Glomerular visceral epithelial cell (primary cell): ENCODE data around the gene CACNB2.

ENCODE experiments used
- DNase-seq: peaks from one replicate; pipeline ENCODE4 v3.0.0-alpha.2; 2016; ENCODE audit errors: extremely low spot score

CACNB2 gene

DNA sequence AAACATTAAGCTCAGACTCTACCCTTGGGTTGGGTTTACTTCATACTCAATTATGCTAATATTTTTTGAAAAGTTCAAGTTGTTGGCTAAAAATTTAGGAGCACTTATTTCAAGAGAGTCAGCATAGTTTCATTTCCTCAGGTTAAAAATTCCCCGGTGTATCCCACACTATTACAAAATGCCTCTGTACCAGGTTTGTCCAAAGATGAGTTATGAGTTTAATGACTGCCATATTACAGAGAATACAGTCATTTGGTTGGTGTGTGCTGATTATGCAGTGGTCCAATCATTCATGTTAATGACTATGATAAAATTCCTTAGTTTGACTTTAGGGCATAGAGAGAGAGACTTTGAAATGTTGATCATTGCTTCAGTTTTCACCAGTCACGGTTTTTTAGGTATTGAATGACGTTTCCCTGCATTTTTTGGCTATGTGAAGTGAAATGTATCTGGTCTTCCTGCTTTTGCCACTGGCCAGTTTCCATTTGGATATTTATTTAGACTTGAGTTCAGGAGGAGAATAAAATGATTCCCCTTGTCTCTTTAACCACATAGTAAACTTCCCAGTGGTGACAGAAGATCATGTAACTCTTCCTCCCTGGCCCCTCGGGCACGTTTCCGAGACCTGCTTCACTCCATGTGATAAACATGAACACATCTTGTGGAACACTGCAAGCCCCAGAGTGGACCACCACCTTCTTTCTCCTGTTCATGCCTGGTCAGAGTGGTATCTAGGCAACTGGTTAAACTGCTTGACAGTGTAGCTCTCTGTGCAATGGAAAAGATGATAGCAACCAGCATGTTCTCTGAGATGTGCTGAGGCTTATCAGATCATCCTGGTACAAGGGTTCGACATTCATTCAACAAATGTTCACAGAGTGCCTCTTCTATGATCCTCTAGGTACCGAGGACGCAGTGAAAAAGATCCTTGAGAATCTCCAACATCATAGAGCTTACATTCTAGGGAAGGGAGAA lies 153.6 kb downstream of the CACNB2 start:
- DNase-seq, result no peak

GRCh38 chr10:18294633-18295032 lies 154.4 kb downstream of the CACNB2 start:
- DNase-seq, result no peak

GRCh38 chr10:18297659-18298058 lies 157.4 kb downstream of the CACNB2 start:
- DNase-seq, result no peak

GRCh38 chr10:18298256-18298655 lies 158.0 kb downstream of the CACNB2 start:
- DNase-seq, result no peak

GRCh38 chr10:18303851-18304801 lies 163.9 kb downstream of the CACNB2 start:
- no peak for DNase-seq

DNA sequence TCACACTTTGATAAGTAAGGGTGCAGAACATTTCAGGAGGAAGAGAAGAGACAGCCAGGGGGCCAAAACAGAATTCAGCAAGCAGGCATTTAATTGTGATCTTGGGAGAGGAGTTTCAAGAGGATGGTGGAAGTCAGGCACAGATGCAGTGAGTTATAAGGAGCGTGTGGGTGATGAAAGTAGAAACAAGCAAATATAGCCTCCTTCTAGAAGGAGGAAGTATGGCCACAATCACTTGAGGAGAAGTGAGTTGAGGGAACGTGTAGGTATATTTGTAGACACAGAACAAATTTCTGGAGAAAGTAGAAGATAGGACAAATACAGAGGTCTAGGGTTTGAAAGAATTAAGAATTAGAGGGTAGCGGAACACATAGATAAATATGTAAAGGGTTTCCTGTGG lies 165.8 kb downstream of the CACNB2 start:
- DNase-seq, result no peak

GRCh38 chr10:18308600-18308999 lies 168.4 kb downstream of the CACNB2 start:
- DNase-seq, result no peak

DNA sequence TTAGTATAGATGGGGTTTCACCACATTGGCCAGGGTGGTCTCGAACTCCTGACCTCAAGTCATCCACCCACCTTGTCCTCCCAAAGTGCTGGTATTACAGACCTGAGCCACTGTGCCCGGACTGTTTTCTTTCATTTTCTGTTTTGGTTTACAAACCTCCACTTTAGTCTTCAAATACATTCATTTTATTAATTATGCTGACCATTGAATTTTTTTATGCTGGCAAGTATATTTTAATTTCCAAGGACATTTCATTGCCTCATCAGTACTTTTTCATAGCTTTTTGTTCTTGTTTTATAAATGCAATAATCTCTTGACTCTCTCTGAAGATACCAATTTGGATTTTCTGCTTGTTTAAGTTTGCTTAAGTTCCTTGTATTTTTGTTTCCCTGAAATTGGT lies 170.5 kb downstream of the CACNB2 start:
- no peak for DNase-seq

GRCh38 chr10:18312374-18313139 lies 172.3 kb downstream of the CACNB2 start:
- peak; percentile 5 for DNase-seq

- no peak for DNase-seq
Measured at GRCh38 chr10:18313140-18313530, 172.9 kb downstream of the CACNB2 start.

GRCh38 chr10:18313626-18314025 lies 173.4 kb downstream of the CACNB2 start:
- no peak for DNase-seq

DNA sequence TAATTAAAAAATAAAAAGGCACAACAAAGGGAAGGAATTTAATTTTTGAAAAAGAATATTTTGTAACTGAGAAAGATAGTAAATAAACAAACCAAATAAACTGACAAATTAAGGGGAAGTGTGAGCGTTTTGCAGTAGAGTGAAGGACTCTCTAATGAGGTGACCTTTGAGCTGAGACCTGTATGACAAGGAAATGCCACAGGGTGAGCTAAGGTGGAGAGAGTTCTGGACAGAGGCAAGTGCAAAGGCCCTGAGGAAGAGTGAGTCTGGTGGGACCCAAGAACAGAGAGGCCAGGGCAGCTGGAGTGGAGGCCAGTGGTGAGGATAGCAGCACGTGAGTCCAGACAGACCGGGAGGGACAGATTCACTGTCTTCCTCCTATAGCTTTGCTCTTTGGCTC lies 179.4 kb downstream of the CACNB2 start:
- DNase-seq, result no peak

DNA sequence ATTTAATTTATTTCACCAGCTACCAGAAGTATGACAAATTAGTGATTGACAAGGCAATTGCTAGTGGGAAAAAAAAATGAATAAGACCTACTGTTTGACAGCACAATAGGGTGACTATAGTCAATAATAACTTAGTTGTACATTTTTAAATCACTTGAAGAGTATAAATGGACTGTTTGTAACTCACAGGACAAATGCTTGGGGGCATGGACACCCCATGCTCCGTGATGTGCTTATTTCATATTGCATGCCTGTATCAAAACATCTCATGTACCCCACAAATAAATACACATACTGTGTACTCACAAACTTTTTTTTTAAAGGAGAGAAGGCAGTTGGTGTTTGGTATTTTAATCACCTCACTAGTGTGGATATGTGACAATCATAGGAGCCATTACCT lies 181.1 kb downstream of the CACNB2 start:
- DNase-seq, result no peak

- no peak for DNase-seq
Measured at GRCh38 chr10:18323916-18324315, 183.7 kb downstream of the CACNB2 start.

DNA sequence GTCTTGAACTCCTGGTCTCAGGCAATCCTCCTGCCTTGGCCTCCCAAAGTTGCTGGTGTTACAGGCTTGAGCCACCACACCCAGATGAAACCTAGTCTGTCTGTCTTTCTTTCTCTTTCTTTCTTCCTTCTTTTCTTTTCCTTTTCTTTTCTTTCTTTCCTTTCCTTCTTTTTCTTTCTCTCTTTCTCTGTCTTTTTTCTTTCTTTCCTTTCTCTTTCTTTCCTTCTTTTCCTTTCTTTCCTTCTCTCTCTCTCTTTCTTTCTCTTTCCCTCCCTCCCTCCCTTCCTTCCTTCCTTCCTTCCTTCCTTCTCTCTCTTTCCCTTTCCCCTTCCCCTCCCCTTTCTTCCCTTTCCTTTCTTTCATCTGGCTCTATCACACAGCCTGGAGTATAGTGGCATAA lies 185.2 kb downstream of the CACNB2 start:
- no peak for DNase-seq

DNA sequence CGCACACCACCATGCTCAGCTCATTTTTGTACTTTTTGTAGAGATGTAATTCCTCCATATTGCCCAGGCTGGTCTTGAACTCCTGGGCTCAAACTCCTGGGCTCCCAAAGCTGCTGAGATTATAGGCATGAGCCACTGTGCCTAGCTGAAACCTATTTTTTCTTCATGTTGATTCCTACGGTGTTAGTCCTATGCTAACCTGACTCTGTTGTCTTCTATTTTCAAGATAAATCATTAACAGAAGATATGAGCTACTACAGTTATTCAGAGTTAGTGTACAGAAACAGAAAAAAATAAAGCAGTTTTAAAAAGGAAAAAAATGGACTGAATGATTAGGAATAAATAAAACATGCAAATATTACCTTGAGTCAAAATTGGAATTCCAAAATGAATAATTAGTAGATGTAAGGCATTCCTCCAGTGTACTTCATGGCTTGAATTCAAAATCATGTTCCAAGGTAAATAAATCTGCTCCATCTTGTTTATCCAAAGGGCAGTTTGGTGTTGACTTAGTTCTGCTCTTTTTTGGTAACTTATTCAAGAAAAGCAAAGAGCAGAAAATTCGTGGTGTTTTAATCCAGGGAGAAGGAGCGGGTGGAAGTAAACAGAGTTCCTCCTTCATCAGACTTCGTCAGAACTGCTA lies 185.8 kb downstream of the CACNB2 start:
- DNase-seq, result no peak

DNA sequence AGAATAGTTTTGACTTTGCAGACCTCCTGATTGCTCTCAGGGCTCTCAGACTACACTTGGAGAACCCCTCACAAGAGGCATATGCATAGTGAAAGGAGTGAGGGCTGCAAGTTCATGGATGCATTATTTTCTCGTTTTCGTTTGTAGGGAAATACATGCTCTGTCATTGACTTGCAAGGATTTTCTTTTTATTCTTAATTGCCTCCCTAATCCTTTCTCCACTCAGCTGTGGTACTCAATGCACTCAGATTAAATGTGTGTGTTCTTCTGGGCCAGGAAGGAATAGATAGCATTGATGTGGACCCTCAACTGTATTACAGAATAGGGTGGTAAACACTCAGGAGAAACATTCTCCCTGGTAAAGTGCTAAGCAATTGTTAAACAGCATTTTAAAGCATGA lies 188.7 kb downstream of the CACNB2 start:
- DNase-seq, result no peak

- DNase-seq, result no peak
Measured at GRCh38 chr10:18332048-18332447, 191.8 kb downstream of the CACNB2 start.

- DNase-seq, result no peak
Measured at GRCh38 chr10:18332484-18332883, 192.3 kb downstream of the CACNB2 start.

GRCh38 chr10:18333621-18334020 lies 193.4 kb downstream of the CACNB2 start:
- DNase-seq, result no peak
